Hepatocyte (in vitro differentiated cells): Measurements from ENCODE around the gene SSBP3. TPM values are rescaled to one million over a fixed set of nuclear protein-coding genes. Genes with fewer than 3 reads are reported as not detected.

Experiments
- DNase-seq: peaks from one replicate; pipeline ENCODE4 v3.0.0-alpha.2; 2016; ENCODE audit warnings: low spot score
- H2AFZ ChIP-seq: fragments of 200-600 bp; sonication (generic); 2 replicates; pipeline ENCODE4 v1.6.0; 2016; ENCODE audit warnings: antibody characterized with exemption, mild to moderate bottlenecking
- H3K27ac ChIP-seq: fragments of 200-600 bp; sonication (generic); 2 replicates; pipeline ENCODE4 v1.5.1; 2016; ENCODE audit warnings: mild to moderate bottlenecking
- H3K27me3 ChIP-seq: fragments of 200-600 bp; sonication (generic); 2 replicates; pipeline ENCODE4 v1.6.1; 2016
- H3K36me3 ChIP-seq: fragments of 200-600 bp; sonication (generic); replicated peaks from 2 replicates; pipeline ENCODE4 v1.5.1; 2016; ENCODE audit warnings: low read depth; ENCODE audit not compliant: insufficient read depth
- H3K4me1 ChIP-seq: fragments of 200-600 bp; sonication (generic); 2 replicates; pipeline ENCODE4 v1.5.1; 2016; ENCODE audit warnings: mild to moderate bottlenecking, moderate library complexity; ENCODE audit not compliant: insufficient read depth
- H3K4me2 ChIP-seq: fragments of 200-600 bp; sonication (generic); 2 replicates; pipeline ENCODE4 v1.6.0; 2016
- H3K4me3 ChIP-seq: fragments of 200-600 bp; sonication (generic); 2 replicates; pipeline ENCODE4 v1.5.1; 2016; ENCODE audit warnings: mild to moderate bottlenecking
- H3K79me2 ChIP-seq: fragments of 200-600 bp; sonication (generic); 2 replicates; pipeline ENCODE4 v1.6.0; 2017; ENCODE audit warnings: mild to moderate bottlenecking
- H3K9me2 ChIP-seq: fragments of 200-600 bp; sonication (generic); replicated peaks from 2 replicates; pipeline ENCODE4 v1.6.0; 2017; ENCODE audit warnings: mild to moderate bottlenecking; ENCODE audit not compliant: insufficient read depth
- H3K9me3 ChIP-seq: fragments of 200-600 bp; sonication (generic); 2 replicates; pipeline ENCODE4 v1.5.1; 2016; ENCODE audit warnings: low read depth, mild to moderate bottlenecking
- H4K20me1 ChIP-seq: fragments of 200-600 bp; sonication (generic); 2 replicates; pipeline ENCODE4 v1.6.0; 2016; ENCODE audit warnings: mild to moderate bottlenecking; ENCODE audit not compliant: insufficient read depth, poor library complexity, severe bottlenecking
- EZH2 ChIP-seq: fragments of 200-600 bp; sonication (generic); IDR thresholded peaks from 2 replicates; pipeline ENCODE4 v1.6.1; 2016; ENCODE audit warnings: antibody characterized with exemption, mild to moderate bottlenecking, borderline replicate concordance
- EZH2phosphoT487 ChIP-seq: fragments of 200-600 bp; sonication (generic); IDR thresholded peaks from one replicate; pipeline ENCODE4 v1.6.1; 2018; ENCODE audit warnings: antibody characterized with exemption, mild to moderate bottlenecking, low read depth, moderate library complexity; ENCODE audit not compliant: unreplicated experiment, severe bottlenecking
- whole genome bisulfite sequencing: methylation state at CpG from one replicate; pipeline ENCODE4 v1.1.6; 2016; ENCODE audit warnings: low lambda C conversion rate; ENCODE audit errors: missing lambda C conversion rate; 5-methylcytosine and 5-hydroxymethylcytosine counted together
- polyA plus RNA-seq: library from polyadenylated mRNA; unstranded; fragments of >200 nt; fragmentation: Nextera tagmentation; extraction: Ambion mirVana; gene quantifications from 2 replicates; pipeline ENCODE4 v1.2.1, GENCODE V29; 2016
- total RNA-seq: library from RNA; depleted of rRNA; stranded (reverse); fragments of >200 nt; gene quantifications from 2 replicates; pipeline ENCODE4 v1.2.3, GENCODE V29; 2014
- TF ChIP-seq, protein P1 (sequence below): fragments of 200-600 bp; sonication (generic); IDR thresholded peaks from 2 replicates; pipeline ENCODE4 v1.5.1; 2016; ENCODE audit warnings: antibody characterized with exemption, mild to moderate bottlenecking; ENCODE audit not compliant: poor library complexity

SSBP3 gene
- total and polyA plus RNA-seq, 2 experiments from 2014 or later, result 25.8 to 47.2 TPM

DNA sequence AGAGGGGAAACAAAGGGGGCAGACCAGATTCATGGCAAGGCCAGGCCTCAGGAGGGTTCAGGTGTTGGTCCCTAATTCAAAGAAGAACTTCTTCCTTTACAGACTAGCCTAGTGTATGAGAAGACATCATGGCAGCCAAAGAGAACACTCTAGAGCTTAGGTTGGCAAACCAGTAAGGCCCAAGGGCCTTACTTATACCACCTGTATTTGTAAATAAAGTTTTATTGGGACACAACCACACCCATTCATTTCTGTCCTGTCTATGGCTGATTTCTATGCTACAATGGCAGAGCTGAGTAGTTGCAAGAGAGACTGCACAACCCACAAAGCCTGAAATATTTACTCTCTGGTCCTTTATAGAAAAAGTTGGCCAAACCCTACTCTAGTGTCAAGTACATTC lies 42.3 kb downstream of the SSBP3 start:
- Histone ChIP-seq H3K27me3 (no peaks in the 10 kb centered on the region), H2AFZ (no peak overlapping the region), H4K20me1 (peaks cover 68% of the 10 kb centered on the region), H3K27ac (no peak overlapping the region), H3K4me3 (no peak overlapping the region), H3K4me1 (peaks cover 25% of the 10 kb centered on the region), H3K36me3 (no peaks in the 10 kb centered on the region), H3K9me2 (no peaks in the 10 kb centered on the region), H3K4me2 (no peak overlapping the region), H3K9me3 (no peaks in the 10 kb centered on the region), H3K79me2 (peaks cover 99% of the 10 kb centered on the region)
- no peak for DNase-seq
- TF ChIP-seq, protein P1, sequence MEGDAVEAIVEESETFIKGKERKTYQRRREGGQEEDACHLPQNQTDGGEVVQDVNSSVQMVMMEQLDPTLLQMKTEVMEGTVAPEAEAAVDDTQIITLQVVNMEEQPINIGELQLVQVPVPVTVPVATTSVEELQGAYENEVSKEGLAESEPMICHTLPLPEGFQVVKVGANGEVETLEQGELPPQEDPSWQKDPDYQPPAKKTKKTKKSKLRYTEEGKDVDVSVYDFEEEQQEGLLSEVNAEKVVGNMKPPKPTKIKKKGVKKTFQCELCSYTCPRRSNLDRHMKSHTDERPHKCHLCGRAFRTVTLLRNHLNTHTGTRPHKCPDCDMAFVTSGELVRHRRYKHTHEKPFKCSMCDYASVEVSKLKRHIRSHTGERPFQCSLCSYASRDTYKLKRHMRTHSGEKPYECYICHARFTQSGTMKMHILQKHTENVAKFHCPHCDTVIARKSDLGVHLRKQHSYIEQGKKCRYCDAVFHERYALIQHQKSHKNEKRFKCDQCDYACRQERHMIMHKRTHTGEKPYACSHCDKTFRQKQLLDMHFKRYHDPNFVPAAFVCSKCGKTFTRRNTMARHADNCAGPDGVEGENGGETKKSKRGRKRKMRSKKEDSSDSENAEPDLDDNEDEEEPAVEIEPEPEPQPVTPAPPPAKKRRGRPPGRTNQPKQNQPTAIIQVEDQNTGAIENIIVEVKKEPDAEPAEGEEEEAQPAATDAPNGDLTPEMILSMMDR, result no peak
- TF ChIP-seq EZH2, result no peak
- TF ChIP-seq EZH2phosphoT487, result no peak

DNA sequence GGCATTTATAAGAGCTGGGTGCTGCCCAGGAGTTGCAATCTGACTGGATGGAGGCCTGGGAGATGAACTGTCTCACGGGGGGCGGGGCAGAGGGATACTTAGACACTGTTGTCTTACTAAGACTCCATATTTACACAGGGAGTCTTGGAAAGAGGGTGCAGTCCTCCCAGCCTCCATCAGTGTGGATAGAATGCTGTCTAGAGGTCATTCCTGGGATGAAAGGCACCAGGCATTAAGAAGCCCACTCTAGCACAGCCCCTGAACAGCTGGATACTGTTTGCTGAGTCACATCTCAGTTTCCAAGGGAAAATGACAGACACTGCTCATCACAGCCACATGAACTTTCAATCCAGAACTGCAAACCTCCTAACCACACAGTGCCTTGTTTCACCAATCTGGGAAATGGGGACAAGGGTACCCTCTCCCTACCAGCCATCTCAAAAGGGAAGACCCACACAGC lies 43.3 kb downstream of the SSBP3 start:
- 69% methylated on average over 2 of the region's 2 CpGs for WGBS
- Histone ChIP-seq H3K4me1 (peaks cover 25% of the 10 kb centered on the region), H3K4me2 (no peak overlapping the region), H3K9me2 (no peaks in the 10 kb centered on the region), H3K27ac (no peak overlapping the region), H3K27me3 (no peaks in the 10 kb centered on the region), H3K79me2 (peaks cover 99% of the 10 kb centered on the region), H3K9me3 (no peaks in the 10 kb centered on the region), H3K4me3 (no peak overlapping the region), H2AFZ (no peak overlapping the region), H3K36me3 (no peaks in the 10 kb centered on the region), H4K20me1 (peaks cover 73% of the 10 kb centered on the region)
- TF ChIP-seq, protein P1, result no peak
- no peak for TF ChIP-seq EZH2phosphoT487
- no peak for TF ChIP-seq EZH2
- DNase-seq, result peak; percentile 44

DNA sequence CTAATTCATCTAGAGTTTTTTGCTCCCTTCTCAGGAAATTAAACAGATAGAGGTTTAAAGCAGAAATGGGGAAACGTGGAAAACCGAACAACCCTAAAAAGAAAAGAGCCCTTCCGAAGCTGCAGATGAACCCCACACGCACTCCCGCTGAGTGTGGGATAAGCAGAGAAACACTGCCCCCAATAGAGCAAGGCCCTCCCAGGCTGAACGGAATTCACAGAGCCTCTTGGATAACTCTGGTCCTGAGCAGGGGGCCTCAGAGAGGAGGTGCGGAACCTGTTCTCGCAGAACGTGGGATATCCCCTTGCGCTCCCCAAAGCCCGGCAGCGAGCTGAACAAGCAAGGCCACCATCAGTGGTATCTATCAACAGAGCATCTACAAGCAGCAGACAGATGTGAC lies 44.9 kb downstream of the SSBP3 start:
- no peaks in the 10 kb centered on the region for H3K9me3 ChIP-seq
- H3K4me1 ChIP-seq, result peaks cover 33% of the 10 kb centered on the region
- no peak for DNase-seq
- H3K79me2 ChIP-seq, result peaks cover 100% of the 10 kb centered on the region
- H3K4me2 ChIP-seq, result no peak overlapping the region
- H3K27ac ChIP-seq, result no peak overlapping the region
- H3K27me3 ChIP-seq, result no peaks in the 10 kb centered on the region
- no peaks in the 10 kb centered on the region for H3K36me3 ChIP-seq
- H4K20me1 ChIP-seq, result peaks cover 77% of the 10 kb centered on the region
- 82% methylated on average over 12 of the region's 12 CpGs for WGBS
- H2AFZ ChIP-seq, result no peak overlapping the region
- TF ChIP-seq EZH2, result no peak
- TF ChIP-seq, protein P1, result peak; percentile 18
- no peaks in the 10 kb centered on the region for H3K9me2 ChIP-seq
- H3K4me3 ChIP-seq, result no peak overlapping the region
